GM19099 (cell line): ENCODE measurements around the gene MCM3.

Experiments used
- POLR2A ChIP-seq: IDR thresholded peaks from 3 replicates; pipeline ENCODE4 v1.6.1; 2011; ENCODE audit warnings: low read depth; ENCODE audit not compliant: insufficient read length; ENCODE audit errors: extremely low read depth

The MCM3 gene

DNA sequence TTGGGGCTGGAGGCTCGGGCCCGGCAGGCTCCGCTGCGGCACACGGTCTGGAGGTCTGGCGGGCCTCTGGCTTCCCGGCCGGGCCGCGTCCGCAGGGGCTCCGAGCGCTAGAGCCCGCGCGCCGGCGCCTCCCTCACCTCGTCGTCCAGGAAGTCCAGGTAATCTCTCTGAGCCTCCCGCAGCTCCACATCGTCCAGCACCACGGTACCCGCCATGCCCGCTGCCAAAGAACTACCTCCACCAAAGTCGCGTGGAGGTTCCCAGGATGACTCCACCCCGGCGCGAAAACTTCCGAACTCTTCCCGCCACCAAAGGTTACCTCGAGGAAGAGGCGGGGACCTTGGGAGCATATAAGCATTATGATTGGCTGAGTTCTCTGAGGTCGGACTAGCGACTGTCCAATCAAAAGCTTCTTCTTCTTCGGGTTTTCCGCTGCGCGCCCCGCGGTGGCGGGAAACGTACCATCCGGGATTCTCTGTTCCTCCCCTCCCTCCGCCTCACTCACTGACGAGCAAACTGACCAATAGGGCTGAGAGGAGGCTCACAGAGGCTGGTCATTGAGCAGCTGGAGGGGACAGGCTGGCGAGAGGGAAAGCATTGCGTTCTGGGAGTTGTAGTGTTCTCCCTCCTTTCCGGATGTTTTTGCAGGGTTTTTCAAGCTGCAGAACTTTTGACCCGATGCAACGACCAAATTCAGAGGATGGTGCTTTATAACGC is at the start of gene MCM3:
MCM3 (minus strand) TSS at position 283 of the 717 bp plus-strand sequence; CDS start at position 215, 68 bp downstream.
- peak; percentile 72 for TF ChIP-seq POLR2A

DNA sequence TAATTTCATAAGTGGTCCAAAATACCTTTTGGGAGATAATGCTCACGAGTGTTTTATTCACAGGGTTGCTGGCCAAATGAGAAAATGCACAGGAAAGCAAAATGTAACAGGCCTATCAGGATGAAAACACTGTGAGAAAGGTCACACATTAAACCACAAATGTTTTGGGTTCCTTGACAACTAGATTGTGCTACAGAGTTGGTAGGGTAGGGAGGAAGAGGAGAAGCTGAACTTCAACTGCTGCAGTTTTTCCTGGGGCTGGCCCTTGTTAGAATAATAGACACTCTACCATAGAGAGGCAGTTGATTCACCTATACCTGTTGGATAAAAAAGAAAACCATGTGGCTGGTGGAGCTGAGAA is 49.3 kb upstream of the MCM3 start:
- TF ChIP-seq POLR2A: no peak

DNA sequence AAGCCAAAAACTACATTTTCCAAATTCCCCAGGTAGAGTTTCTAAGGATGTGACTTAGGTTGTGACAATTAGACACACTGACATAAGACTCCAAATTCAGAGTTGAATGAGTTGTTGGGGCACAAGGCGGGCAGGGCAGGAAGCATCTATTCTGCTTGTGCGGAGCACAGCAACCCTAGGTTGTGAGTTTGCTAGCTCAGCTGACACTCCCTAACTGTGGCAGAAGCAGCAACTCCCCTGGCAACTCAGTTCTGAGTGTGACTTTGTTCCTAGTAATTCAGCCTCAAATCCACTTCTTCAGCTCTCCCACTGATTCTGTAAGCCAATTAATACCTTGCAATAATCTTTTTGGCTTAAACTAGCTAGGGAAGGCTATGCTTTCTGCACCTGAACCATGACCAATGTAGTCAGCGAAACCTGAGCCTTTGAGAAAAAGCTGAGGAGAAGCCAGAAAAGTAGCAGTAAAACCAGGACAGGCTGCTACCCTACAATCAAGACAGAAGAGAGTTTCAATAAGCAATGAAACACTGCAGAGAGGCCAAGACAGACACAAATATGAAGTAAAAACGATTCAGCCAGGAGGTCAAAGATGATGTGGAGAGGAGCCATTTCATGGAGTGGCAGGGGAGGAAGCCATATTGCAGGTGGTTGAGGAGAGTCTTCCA is 47.4 kb upstream of the MCM3 start:
- TF ChIP-seq POLR2A: no peak

DNA sequence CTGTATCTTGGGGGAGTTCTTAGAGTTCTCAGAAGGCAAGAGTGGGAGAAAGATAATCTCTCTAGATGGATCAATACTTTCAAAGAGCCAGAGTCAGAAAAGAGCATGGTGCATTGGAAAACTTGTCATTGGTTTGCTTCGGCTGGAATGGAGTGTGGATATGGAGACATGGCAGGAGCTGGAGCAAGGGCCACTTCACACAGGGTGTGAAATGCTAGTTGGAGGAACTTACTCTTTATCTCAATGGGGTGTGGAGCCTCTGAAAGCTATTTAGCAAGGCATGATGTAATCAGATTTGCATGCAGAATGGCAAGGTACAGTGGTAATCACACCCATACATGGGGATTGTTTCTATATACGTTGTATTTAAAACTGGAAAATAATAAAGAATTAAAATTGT is 45.9 kb upstream of the MCM3 start:
- TF ChIP-seq POLR2A: no peak

DNA sequence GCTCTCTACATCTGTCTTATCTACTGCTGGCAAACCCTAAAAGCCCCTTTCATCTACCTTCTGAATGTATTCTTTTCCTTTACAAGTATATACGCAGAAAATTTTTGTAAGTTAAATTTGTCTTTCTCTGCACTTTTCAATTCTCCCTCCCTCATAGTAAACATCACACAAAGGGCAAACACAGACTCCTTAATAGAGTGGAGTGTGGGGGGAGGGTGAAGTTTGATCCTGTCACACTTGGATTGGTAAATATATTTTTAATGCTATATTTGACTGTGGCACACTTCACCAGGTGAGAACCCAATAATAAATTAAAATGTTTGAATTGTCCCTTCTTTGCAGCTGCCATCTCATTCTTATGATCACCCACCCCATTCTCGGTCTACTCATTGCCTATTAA is 44.2 kb upstream of the MCM3 start:
- no peak for TF ChIP-seq POLR2A

DNA sequence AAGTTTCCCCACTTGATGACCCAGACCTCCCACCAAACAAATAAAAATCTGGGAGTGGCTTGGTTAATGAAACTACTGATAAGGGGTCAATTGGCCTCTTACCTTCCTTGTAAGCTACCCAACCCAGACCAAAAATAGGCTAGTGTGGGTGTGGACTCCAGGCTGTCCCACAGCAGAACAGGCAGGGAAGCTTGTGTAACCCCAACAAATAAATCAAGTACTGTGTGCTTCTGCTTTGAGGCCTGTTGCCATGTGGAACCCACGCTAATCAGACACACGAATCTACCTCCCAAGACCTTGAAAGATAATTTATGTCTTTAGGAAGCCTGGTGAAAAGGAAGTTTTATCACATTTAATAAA is 43.7 kb upstream of the MCM3 start:
- TF ChIP-seq POLR2A: no peak

DNA sequence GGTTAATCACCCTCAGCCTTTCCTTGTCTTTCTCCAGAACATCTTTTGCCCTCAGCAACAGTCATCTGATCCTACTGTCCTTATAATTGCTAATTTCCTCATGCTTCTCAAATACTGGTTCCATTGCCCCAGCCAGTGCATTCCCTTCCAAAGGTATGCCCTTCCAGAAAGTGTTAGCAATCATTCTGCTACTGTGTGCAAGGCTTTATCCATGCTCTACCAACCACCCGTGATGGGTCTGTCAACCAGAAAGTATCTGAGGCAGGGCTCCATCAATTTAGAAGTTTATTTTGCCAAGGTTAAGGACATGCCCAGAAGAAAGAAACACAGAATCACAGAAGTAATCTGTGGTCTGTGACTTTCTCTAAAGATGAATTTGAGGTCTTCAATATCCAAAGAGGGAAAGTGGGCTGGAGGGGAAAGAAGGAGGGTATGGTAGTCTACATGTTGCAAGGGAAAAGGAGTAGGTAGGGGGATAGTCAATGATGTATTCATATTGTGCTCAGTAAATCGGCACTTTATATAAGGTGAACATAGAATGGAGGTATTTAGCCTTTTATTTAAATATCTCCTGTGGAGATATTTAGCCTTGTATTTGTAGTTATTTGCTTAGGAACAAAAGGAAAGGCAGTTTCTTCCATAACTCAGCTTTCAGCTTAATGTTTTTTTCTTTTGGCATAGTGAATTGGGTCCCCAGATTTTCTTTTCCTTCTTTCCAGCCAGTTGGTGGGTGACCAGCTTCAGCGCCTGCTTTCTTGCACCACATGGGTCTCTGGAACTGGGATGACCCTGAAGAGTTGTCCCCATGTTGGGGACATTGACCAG is 42.2 kb upstream of the MCM3 start:
- TF ChIP-seq POLR2A: no peak

DNA sequence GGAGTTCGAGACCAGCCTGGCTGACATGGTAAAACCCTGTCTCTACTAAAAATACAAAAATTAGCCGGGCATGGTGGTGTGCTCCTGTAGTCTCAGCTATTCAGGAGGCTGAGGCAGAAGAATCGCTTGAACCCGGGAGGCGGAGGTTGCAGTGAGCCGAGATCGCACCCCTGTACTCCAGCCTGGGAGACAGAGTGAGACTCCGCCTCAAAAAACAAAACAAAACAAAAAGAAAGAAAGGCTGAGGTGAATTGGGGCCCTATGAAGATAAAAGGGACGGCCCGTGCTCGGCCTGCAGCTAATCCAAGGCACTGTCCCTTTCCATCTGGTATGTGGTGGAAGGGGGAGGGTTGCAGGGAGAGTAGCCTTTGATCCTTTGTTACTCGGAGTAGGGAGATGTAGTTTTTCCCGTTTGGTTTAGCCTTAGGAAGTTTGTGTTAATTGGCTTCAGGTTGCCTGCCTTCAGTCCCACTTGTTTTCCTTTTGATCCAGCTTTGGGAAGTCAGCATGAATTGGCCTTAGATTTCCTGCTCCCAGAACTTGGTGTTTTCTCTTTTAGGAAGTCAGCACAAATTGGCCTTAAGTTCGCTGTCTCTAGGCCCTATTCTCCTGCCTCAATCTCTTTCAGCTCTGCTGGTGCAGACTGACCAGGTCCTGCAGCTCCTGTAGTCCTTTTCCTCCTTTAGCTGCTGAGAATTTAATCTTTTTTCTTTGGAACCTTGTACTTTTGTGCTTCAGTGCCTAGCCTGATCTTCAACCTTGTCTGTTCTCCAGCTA is 41.3 kb upstream of the MCM3 start:
- no peak for TF ChIP-seq POLR2A

DNA sequence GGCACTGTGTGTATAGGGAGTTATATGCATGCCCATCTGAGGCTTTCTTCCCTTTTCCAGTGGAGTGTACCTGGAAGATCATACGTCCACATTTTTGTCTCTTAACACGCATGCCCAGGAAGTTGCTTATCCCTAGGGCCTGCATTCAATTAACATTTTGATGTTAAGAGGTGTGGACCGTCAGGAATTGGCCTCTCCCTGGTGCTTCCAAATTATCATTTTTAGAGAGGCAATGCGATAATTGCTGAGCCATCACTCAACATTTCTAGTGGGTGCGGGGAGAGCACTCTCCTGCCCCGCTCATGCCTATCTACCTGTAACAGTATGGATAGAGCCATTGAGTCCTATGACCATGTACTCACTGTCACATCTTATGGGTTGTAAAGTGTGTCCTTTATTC is 39.6 kb upstream of the MCM3 start:
- no peak for TF ChIP-seq POLR2A

DNA sequence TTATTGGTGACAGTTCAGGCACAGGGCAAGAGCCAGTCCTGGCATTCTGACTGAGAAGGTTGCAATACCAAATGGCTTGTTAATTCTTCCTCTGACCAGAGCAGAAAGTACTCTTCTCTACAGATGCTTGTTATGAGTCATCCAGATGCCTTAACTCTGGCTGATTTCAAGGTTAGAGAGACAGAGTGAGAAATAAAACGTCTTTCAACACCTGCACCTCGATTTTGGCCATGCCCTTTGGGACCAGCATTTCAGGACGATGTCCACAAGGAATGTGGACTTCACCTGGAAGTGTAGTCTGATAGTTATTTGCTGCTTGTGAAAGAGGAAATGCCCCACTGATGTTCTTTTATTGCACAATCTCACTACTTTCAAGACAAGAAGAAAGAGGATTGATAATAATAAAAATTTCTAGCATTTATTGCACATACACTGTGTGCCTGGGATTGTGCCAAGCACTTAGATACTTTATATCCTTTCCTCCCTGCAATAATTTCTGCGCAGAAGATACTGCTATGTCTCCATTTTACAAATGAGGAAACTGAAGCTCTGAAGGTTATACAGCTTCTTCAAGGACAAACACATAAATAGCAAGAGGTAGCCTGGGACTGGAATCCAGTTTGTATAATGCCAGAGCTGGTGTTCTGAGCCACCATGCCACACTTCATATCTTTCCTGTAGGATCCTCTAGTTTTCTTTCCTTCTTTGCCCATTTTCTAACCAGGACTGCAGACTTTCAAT is 33.5 kb upstream of the MCM3 start:
- no peak for TF ChIP-seq POLR2A

DNA sequence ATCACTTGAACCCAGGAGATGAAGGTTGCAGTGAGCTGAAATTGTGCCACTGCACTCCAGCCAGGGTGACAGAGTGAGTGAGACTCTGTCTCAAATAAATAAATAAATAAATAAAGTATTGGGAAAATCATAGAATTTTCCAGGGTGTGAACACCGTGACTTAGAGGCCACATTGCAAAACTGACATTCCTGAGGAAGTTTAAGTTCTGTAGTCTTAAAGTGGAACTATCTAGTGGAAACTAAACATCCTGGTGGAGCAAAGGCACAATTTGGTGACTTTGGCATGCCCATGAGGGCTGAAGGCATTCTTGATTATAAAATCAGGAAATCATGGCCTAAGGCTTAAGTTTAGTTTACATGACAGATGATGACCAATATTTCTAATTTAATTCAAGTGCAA is 32.7 kb upstream of the MCM3 start:
- TF ChIP-seq POLR2A: no peak

DNA sequence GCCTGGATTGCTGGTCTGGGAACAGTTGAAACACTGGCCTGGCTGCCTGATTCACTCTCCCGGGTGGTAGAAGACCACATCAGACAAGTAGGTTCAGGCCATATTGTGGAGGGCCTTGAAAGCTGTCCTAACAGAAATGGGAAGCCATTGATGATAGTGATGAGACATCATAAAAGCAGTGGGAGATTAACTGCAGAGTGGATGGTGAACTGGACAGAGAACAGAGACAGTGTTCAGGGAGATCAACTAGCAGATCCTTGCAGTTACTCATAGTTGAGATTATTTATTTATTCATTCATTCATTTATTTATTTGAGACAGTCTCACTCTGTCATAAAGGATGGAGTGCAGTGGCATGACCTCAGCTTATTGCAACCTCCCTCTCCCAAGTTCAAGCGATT is 30.2 kb upstream of the MCM3 start:
- TF ChIP-seq POLR2A: no peak

DNA sequence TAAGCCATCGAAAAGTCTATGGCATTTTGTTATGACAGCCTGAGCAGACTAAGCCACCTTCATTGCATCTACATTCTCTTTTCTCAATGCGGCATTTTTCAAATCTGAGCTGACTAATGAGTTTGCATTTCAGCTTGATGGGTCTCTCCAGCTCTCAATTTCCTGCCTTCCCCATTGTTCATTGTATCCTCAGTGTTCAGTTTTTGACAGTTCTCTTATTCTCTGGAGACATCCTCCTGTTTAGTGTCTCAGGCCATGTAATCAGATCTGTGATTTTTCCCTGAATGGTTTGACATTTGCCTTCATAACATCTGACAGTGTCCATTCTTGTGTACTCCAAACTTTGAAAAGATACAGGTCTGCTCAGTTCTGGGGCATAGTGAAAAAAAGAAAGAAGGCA is 27.9 kb upstream of the MCM3 start:
- TF ChIP-seq POLR2A: no peak

DNA sequence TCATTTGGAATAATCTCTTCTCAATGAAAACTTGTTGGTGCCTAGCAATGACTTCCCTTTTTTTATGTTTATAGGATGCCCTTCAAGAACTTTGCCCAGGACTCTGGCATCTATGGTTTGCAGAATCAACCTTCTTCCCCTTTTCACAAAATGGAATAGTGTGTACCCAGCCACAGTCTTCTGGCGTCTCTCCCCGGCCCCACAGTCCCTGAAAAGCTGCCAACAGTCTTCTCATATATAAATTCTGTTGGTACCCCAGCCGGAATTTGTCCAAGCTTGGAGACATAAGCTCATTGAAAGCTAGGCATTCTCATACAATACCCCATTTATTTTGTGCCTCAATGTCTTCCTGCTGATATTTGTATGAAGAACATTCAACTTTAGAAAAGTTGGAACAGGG is 26.4 kb upstream of the MCM3 start:
- no peak for TF ChIP-seq POLR2A
